KMS-11 (cell line): ENCODE measurements around the gene WSB1.

ENCODE experiments used
- H2AFZ ChIP-seq: fragments of 200-600 bp; sonication (generic); 2 replicates; pipeline ENCODE4 v1.6.1; 2016; ENCODE audit warnings: antibody characterized with exemption, mixed run types, low read depth
- H3K27ac ChIP-seq: fragments of 200-600 bp; sonication (generic); 2 replicates; pipeline ENCODE4 v1.6.1; 2016; ENCODE audit warnings: mild to moderate bottlenecking, mixed run types
- H3K27me3 ChIP-seq: fragments of 200-600 bp; sonication (generic); 2 replicates; pipeline ENCODE4 v1.6.1; 2017; ENCODE audit warnings: mild to moderate bottlenecking, low read depth, mixed run types, moderate library complexity; ENCODE audit not compliant: insufficient read depth
- H3K36me3 ChIP-seq: fragments of 200-600 bp; sonication (generic); 2 replicates; pipeline ENCODE4 v1.6.1; 2017; ENCODE audit warnings: mild to moderate bottlenecking, mixed run types; ENCODE audit not compliant: insufficient read depth
- H3K4me1 ChIP-seq: fragments of 200-600 bp; sonication (generic); 2 replicates; pipeline ENCODE4 v1.6.1; 2016; ENCODE audit warnings: mild to moderate bottlenecking, low read depth, mixed run types; ENCODE audit not compliant: poor library complexity, severe bottlenecking
- H3K4me2 ChIP-seq: fragments of 200-600 bp; sonication (generic); 2 replicates; pipeline ENCODE4 v1.7.0; 2016; ENCODE audit warnings: mild to moderate bottlenecking, mixed run types
- H3K4me3 ChIP-seq: fragments of 200-600 bp; sonication (generic); IDR thresholded peaks from 2 replicates; pipeline ENCODE4 v1.6.1; 2017; ENCODE audit warnings: low read depth, low read length, mixed read lengths; ENCODE audit not compliant: insufficient read depth
- H3K79me2 ChIP-seq: fragments of 200-600 bp; sonication (generic); 2 replicates; pipeline ENCODE4 v1.6.1; 2016; ENCODE audit warnings: low read depth, mixed run types; ENCODE audit not compliant: insufficient read depth
- H3K9ac ChIP-seq: fragments of 200-600 bp; sonication (generic); 2 replicates; pipeline ENCODE4 v1.6.1; 2016; ENCODE audit warnings: mild to moderate bottlenecking, mixed run types
- H4K20me1 ChIP-seq: fragments of 200-600 bp; sonication (generic); 2 replicates; pipeline ENCODE4 v1.6.1; 2016; ENCODE audit warnings: mild to moderate bottlenecking, mixed run types; ENCODE audit not compliant: insufficient read depth
- TF ChIP-seq, protein P1 (sequence below): fragments of 200-600 bp; sonication (generic); conservative IDR thresholded peaks from 2 replicates; pipeline ENCODE4 v1.6.1; 2017; ENCODE audit warnings: low read depth, mild to moderate bottlenecking, antibody characterized with exemption, low read length, moderate library complexity, mixed read lengths

Gene WSB1

DNA sequence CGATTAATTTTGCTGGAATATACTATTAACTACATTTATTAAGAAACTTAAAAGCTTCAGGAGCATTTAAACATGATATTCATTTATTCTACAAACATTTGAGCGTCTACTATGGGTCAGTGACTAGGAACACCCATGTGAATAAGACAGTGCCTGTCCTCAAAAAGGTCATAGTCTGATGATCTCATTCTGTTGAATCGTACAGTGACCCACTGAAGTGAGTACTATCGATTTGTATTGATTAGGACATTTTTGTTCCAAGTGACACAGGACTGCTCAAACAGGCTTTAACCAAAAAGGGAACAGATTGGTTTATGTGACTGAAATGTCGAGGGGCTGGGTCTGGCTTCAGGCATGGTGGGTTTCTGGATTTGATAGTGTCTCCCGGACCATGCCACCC, 68.6 kb downstream of the WSB1 start:
- H3K4me2 ChIP-seq: no peak overlapping the region
- H3K27me3 ChIP-seq: 0 out of 2 replicates have a peak, but pooled peaks cover 4% of the 10 kb centered on the region
- no peaks in the 10 kb centered on the region for H4K20me1 ChIP-seq
- TF ChIP-seq, protein P1, sequence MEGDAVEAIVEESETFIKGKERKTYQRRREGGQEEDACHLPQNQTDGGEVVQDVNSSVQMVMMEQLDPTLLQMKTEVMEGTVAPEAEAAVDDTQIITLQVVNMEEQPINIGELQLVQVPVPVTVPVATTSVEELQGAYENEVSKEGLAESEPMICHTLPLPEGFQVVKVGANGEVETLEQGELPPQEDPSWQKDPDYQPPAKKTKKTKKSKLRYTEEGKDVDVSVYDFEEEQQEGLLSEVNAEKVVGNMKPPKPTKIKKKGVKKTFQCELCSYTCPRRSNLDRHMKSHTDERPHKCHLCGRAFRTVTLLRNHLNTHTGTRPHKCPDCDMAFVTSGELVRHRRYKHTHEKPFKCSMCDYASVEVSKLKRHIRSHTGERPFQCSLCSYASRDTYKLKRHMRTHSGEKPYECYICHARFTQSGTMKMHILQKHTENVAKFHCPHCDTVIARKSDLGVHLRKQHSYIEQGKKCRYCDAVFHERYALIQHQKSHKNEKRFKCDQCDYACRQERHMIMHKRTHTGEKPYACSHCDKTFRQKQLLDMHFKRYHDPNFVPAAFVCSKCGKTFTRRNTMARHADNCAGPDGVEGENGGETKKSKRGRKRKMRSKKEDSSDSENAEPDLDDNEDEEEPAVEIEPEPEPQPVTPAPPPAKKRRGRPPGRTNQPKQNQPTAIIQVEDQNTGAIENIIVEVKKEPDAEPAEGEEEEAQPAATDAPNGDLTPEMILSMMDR: no peak
- no peak overlapping the region for H3K27ac ChIP-seq
- H3K4me3 ChIP-seq: no peak overlapping the region
- no peak overlapping the region for H2AFZ ChIP-seq
- no peaks in the 10 kb centered on the region for H3K79me2 ChIP-seq
- no peak overlapping the region for H3K9ac ChIP-seq
- H3K36me3 ChIP-seq: no peaks in the 10 kb centered on the region
- H3K4me1 ChIP-seq: peaks cover 27% of the 10 kb centered on the region

DNA sequence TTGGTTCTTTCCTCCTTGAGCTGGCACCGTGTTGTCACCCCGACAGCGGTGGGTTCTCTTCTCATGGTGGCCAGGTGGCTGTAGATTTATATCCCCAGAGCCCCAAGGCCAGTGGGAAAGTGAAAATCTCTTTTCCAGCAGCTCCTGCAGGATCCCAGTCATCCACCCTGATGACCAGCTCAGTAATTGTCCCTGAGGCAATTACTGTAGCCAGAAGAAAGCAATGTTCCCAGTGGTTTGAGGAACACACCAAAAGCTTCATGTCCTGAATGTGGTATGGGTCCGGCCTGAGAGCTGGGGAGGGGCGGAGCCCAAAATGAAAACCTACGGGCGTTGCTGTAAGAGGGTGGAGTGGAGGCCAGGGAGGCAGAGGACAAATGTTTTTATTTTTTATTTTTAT, 69.0 kb downstream of the WSB1 start:
- 0 out of 2 replicates have a peak, but pooled peaks cover 4% of the 10 kb centered on the region for H3K27me3 ChIP-seq
- H3K9ac ChIP-seq: no peak overlapping the region
- H3K79me2 ChIP-seq: no peaks in the 10 kb centered on the region
- H2AFZ ChIP-seq: no peak overlapping the region
- no peaks in the 10 kb centered on the region for H4K20me1 ChIP-seq
- no peak overlapping the region for H3K4me3 ChIP-seq
- peaks cover 27% of the 10 kb centered on the region for H3K4me1 ChIP-seq
- no peak overlapping the region for H3K27ac ChIP-seq
- no peaks in the 10 kb centered on the region for H3K36me3 ChIP-seq
- TF ChIP-seq, protein P1: no peak
- H3K4me2 ChIP-seq: no peak overlapping the region

DNA sequence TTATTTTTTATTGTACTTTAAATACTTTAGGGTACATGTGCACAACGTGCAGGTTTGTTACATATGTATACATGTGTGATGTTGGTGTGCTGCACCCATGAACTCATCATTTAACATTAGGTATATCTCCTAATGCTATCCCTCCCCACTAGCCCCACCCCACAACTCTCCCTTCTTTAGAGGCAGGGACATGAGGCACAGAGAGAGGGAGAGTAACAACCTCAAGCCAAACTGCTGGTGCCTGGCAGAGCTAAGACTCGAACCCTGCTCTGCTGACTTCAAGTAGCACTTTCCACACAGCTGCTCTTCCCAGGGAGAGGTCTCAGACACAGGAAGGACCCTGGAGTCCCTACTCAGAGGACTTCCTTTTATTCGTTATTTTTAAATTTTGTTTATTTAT, 69.4 kb downstream of the WSB1 start:
- Histone ChIP-seq H4K20me1 (no peaks in the 10 kb centered on the region), H3K4me1 (peaks cover 27% of the 10 kb centered on the region), H3K27ac (no peak overlapping the region), H3K4me2 (no peak overlapping the region), H3K27me3 (0 out of 2 replicates have a peak, but pooled peaks cover 4% of the 10 kb centered on the region), H3K4me3 (no peak overlapping the region), H3K79me2 (no peaks in the 10 kb centered on the region), H3K36me3 (no peaks in the 10 kb centered on the region), H2AFZ (no peak overlapping the region), H3K9ac (no peak overlapping the region)
- TF ChIP-seq, protein P1: no peak
